GM18499 (cell line): ENCODE data around the gene NPAS3.

Experiments
- ATAC-seq: cut with Tn5 transposase; IDR thresholded peaks from one replicate; pipeline ENCODE4 v1.9.1; 2021; ENCODE audit warnings: moderate number of reproducible peaks; ENCODE audit not compliant: insufficient read depth, unreplicated experiment

NPAS3 gene

DNA sequence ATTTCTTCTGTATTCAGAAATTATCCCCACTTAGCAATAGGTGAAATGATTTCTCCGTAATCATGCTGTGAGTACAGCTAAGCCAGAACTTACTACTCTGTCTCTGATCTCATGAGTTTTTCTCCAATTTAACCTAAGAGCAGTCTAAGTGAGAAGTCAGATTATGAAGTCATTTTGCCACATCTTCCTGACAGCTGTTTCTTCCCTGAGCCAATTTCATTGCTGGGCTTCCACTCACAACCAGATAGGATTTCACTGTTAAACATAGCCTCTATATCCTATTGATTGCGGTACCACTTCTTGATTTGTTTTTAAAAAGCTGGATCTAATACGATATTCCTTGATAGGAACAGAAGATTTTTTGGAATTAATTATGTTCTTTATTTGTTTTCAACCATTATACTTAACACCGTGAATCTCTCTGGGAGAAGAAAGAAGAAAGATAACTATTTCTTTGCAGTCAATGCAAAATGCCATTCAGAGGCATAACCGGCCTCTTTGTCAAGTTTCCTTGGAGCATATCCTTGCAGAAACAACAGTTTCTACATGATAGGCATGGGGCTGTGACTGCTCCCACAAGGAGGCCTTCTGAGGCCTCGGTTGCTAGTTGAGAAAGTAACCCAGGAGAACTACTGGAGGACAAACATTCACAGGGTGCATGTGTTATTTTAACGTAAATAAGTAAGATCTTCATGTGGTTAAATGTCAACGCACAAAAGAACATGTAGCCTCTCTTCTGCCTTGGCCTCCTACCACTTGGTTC is 212.2 kb downstream of the NPAS3 start:
- ATAC-seq: no peak

DNA sequence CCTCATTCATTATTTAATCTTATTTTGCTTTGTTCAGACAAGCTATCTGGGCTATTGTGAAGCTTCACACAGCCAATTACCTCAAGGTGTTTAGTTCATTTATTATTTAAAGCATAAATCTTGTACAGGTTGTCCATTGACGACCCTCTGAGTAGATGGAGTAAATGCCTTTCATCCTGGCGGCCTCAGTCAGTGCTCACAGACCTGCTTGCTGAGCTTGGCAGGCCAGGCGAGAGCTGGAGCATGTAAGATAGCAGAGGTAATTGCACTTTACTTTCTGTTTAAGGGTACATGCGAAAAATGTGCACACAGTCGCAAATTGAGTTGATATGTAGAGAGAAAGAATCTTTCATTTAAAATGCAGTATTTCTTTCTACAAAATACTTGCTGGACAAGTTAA is 224.4 kb downstream of the NPAS3 start:
- no peak for ATAC-seq

DNA sequence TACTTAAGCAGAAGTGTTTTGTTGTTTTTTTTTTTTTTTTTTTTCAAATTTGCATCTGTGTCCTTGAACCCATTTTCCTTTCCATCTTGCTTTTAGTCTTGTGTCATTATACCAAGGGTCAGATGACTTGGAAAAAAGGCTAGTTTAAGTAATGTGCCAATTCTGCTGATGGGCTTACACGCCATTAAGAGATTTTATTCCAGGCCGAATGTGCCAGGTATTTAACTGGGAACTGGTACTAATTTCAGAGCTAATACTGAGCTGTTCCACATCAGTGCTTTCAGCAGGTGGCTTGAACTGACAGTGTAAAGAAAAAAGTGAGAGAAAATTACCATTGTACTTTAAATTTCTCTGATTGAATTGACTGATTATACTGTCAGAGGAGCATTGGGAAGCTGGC is 224.9 kb downstream of the NPAS3 start:
- no peak for ATAC-seq

DNA sequence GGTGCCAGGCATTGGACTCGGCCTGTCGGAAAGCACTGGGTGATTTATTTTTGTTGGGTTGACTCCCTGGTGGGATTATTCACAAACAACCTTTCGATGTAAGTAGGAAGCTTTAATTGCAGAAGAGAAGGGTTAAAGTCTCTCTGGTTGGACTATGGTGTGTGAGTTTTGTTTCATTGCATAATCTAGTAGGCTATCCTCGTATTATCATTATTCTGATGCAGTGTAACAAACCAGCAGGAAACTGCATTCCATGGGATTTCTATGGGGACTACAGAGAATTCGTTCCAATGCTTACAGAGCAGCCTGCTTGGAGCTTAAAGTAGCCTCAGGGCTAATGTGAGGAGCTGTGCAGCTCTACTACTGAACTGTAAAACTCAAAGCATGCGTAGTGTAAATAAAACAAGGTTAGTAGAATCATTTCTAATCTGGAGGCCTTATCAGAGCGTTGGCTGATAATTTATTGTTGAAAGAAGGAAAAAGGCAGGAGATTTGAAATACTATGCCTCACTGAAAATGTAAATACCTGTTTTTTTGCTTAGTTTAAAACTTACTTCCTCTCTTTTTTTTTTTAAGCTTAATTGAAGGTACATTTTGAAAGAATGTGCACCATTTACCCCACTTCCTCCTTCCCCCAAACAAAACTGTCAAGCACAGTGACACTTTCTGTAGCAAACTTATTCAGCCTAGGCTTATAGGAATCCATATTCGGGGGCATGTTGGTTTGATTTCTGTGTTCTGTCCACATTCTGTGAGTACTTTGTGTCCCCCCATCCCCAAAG is 226.7 kb downstream of the NPAS3 start:
- ATAC-seq: no peak

DNA sequence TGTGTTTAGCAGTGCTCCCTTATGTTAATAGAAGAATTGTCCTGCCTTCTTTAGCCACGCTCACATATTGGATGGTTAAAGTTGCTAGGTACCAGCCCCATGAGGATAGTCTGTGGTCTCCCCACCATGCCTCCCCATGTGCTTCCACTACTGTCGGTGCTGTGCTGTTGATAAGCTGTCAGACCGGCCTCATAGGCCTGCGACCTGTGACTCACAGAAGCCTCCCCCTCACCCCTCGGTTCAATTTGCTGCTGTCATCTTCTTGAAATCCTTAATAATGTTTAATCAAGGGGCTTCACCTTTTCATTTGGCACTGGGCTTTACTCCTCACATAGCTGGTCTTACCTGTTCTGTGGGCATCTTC is 227.2 kb downstream of the NPAS3 start:
- no peak for ATAC-seq

DNA sequence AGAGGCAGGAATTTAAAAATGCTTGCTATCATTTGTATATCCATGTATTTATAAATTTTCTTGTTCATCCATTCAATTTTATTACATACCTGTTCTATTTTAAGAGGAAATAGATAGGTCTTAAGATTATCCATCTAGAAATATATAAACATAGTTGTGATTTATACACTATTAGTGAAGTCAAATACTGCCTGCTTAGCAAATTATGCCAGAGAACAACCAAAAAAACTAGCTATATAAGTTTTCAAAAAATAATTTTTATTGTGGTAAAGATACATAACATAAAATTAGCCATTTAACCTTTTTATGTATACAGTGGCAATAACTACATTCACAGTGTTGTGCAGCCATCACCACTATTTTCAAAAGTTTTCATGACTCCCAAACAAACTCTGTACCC is 237.3 kb downstream of the NPAS3 start:
- ATAC-seq: no peak

DNA sequence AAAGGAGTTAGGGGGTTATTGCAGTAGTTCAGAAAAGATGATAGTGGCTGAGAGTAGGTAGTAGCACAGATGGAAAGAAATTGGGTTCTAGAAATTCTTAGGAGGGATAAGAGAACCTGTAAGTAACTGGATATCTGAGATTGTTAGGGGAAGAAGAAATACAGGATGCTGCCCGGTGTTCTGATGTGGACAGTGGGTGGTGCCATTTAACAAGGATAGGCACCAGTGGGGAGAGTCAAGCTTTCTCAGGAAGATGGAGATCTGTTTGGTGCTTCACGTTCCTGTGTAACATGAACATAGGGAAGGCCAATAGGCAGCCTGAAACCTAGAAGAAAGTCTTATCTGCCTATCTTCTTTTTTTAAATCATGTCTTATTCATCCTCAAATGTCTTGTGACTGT is 245.9 kb downstream of the NPAS3 start:
- ATAC-seq: no peak

DNA sequence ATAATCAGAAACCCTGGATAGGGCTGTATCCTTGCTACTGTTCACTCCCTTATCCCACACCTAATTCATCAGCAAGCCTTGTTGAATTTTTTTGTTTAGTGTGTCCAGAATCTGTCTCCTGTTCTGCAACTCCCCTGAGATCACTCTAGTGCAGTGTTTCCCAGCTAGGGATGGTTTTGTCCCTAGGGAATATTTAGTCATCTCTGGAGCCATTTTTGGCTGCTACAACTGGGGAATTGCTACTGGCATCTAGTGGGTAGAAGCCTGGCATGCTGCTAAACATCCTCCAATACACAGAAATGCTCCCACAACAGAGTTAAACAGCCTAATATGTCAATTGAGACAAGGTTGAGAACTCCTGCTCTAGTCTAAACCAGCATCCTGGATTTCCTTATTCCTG is 248.0 kb downstream of the NPAS3 start:
- ATAC-seq: no peak

DNA sequence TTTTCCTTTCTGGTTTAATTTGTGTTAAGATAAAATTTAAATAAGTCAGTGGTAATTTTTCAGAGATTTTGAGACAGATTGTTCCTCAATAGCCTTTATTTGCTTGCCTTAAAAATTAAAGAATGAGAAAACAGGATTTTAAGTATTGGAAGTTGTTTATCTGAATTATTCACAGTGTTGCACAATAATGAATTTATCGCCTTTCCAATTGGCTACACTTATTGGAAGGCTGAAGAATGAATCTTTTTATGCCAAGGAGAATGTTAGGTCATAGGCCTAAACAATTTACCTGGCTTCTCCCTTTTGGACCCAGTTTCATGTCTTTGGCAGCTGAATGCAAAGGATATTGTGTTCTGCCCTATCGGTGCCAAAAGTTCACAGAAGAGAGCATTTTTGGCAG is 250.2 kb downstream of the NPAS3 start:
- no peak for ATAC-seq

DNA sequence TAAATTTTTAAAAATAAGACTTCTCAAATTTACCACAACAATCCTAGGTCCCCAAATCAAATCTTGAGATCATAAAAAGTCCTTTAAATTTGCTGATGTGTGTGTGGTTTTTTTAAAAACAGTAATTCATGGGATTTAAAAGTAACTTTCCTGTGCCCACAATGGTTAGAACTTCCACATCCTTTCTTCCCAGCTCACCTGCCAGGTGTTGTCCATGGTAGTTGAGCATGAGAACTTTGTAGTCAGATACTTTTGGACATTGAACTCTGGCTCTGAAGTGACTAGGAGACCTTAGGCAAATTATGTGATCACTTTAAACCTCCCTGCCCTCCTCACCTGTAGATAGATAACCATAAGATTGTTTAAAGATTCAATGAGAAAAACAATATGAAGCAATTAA is 253.2 kb downstream of the NPAS3 start:
- no peak for ATAC-seq

DNA sequence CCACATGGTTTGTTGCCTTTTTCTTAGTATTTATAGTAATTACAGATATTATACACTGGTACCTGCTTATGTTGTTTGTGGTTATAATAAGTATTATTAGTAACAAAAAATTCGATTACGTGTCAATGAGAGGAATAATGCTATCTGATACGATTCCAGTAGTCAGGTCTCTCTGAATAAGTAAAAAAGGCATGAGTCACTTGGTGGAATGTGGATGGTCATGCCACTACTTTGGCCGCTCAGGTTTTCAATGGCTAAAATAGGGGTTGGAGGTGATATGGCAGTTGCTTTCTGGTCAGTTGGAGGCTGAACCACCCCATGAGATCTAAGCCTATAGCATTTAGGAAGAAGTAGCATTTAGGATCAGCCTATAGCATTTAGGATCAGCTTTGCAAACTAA is 255.9 kb downstream of the NPAS3 start:
- ATAC-seq: no peak

DNA sequence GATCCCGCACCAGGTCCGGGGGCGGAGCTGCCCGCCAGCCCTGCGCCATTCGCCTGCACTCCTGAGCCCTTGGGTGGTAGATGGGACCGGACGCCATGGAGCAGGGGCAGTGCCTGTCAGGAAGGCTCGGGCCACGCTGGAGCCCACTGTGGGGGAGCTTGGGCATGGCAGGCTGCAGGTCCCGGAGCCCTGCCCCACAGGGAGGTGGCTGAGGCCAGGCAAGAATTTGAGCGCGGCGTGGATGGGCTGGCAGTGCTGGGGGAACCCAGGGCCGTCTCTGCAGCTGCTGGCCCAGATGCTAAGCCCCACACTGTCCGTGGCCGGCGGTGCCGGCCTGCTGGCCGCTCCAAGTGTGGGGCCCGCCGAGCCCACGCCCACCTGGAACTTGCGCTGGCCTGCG is 260.0 kb downstream of the NPAS3 start:
- no peak for ATAC-seq

DNA sequence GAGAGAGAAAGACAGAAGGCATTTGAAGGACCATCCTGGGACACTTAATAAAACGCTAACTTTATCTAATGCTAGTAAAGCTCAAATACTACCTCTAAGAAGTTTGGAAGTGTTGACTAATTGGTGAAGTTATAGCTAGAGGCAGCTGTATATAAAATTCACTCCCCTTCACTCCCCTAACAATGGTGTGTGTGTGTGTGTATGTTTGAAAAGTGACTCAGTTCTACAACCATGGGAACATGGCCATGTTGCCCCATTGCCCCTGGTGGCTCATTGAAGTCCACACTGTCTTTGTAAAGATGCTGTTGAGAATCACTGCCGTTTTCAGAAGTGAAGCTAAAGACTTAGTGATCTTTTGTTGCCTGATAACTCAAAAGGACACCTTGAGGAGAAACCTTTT is 262.4 kb downstream of the NPAS3 start:
- no peak for ATAC-seq

DNA sequence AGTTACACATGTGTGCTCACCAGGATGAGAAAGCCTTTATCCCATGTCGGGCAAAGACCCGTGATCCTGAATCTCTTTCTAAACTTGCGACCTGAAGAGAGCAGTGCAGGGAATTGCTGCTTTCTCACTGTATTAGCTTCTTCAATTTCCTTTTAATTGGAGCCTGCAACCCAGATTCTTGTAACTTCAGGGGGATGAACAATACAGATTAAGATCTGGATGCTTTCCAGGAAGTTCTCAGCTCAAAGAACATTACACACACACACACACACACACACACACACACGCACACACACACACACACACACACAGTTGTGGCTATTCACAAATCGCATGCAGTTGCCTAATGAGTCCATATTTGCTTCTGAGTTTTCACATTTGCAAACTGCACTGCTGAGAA is 268.3 kb downstream of the NPAS3 start:
- no peak for ATAC-seq

DNA sequence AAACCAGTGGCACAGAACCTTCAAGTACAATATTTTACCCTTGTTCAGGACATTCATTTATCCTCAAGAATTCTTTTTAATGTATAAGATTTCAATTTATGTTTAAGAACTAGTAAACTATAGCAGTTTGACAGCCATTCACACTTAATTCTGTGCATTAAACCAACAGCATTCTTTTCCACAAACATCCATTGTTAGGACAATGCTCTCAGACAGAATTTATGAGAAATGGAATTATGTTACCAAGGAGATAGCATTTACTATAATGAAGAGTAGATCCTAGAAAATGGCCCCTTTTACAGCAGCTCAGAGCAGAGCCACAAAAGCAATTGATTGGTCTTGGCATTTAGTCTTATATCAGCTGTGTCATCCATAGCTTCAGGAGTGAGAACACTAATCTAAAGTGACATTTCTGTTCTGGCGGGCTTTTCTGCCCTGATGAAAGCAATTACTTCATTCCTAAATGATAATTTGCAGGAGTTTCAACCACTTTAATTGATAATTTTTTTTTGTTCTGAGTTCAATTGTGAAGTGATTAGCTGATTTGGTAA is 268.9 kb downstream of the NPAS3 start:
- ATAC-seq: no peak

DNA sequence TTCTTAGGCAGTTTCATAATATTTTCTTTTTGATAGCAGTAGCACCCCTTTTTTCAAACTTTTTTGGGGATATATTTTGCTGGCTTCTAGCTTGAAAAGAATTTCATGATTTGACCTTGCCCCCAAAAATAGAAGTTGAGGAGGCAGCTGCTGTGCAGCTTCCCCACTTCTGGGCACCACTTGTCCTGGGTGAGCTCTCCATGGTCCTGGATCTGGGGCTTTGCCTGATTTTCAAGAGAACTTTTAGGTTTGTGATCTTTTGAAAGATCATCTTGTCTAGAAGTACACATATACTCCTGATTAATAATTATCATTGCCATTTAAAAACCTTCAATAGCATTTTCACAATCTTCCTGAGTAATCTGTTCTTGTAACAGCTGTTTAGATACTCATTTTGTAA is 271.6 kb downstream of the NPAS3 start:
- no peak for ATAC-seq

DNA sequence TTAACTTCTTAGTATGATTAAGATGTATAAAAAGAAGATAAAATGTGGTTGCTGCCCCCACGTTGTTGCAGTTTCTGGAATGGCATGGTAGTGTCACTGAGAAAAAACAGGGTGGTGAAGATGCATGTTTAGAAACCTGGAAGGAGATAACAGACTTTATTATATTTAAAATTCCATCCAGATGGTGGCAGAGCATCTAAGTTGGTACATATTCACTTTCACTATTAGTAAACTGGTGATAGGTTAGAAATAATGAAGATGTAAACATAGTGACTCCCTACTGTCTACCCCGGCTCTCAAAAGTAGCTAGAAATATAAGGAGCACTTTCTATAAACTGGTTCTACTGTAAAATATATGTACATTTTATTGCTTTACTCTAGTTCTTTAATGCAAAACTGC is 279.3 kb downstream of the NPAS3 start:
- no peak for ATAC-seq

DNA sequence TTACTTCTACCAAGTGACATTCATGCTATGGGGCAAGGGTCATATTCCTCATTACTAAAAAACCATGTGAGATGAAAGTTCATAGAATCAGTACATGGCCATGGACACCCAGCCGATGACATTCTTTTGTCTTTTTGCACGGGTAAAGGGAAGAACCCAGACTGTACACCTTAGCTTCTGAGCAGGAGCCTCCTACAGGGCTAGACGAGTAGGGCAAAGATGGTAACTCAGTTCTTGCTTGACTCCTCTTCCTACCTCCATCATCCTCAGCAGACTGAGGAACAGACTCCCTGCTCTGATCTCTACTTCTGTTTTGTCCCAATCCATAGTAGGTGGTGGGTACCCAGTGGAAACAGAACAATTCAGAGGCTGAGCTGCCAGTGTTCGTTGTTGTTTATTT is 281.3 kb downstream of the NPAS3 start:
- ATAC-seq: no peak

DNA sequence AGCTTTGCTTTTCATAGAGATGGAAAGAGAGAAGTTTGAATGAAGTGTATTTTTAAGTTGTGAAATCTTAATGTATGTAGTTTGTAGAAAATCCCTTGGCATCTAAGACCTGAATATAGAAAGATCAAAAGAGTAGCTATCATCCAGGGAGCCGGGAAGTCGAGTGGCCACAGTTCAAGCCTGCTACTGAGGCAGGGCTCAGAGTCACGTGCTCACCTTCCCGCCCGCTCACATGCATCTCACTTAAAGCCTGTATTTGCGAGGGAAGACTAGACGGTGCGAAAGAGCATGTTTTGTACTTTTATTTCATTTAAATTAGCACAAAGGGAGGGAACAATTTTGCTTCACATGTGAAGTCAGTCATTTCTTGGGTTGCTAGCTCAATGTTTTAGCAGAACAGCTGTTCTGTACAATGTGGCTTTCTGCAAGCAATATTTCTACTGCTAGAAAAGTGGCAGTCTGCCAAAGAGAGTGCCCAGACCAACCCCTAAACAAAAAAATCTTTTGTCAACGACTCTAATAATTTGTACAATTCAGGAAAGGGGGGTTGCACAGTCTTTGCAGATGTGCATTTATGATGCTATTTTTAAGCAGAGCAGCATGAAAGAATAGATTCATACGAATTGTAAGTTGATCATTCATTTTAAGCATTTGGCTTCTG is 290.7 kb downstream of the NPAS3 start:
- no peak for ATAC-seq

DNA sequence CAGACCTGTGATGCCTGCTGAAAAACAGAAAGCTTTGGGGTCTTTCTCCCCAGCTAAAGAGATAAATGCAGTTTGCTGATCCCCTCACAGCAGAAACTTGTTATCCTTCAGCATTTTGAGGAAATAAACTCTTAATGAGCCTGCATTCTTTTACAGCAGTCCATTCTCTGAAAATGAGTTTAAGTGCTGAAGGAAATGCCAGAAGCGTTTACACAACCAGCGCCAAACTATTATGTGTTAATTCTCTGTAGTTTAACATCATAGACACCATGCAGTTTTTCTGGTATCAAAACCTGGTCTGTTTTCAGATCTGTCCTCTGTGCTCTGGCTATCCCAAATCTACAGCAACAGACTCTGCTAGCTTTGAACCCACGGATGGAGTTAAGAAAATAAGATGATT is 291.3 kb downstream of the NPAS3 start:
- no peak for ATAC-seq

DNA sequence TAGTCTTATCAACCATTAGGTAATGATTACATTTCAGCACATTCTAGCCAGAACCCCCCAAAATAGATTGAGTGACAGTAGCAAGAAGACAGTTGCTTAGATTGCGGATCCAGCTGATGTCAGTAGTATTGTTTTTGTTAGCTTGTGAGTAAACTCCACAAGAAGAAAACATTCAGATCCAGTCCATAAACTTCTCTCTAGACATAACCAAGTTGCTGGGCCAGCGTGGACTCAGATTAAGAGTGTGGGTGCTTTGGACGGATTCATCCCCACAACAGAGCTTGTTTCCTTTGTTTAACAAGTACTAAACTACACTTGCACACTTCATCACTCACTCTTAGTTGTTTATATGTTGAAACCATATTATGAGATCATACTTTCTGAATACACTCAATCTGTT is 293.4 kb downstream of the NPAS3 start:
- ATAC-seq: no peak
